HCT116 (cell line): ENCODE measurements around the gene NAPB. TPM values are rescaled to one million over a fixed set of nuclear protein-coding genes. Genes with fewer than 3 reads are reported as not detected.

ENCODE experiments used
- ATAC-seq: fragments of 200-7000 bp; cut with Tn5 transposase; 2 replicates; pipeline ENCODE4 v1.9.1; 2020; ENCODE audit warnings: mild to moderate bottlenecking, moderate library complexity
- BruUV-seq: library from RNA; stranded (reverse); fragments of 400-500 nt; replicated peaks from 2 replicates; lab custom pipeline; 2021; lab: Mats Ljungman, UMichigan
- CTCF ChIA-PET: fragments of 300-600 bp; sonication (Branson Sonifier 250); formaldehyde crosslinking; loops from one replicate; lab custom pipeline; 2021; ENCODE audit warnings: antibody characterized with exemption; lab: Charles Lee
- POLR2A ChIA-PET: fragments of 300-600, 350-600 bp; sonication (Branson Sonifier 250); formaldehyde crosslinking; loops from one replicate; lab custom pipeline; 2021; ENCODE audit warnings: antibody characterized with exemption; lab: Charles Lee
- RAD21 ChIA-PET, 2 experiments: fragments of 300-600 bp; sonication (Branson Sonifier 250); formaldehyde crosslinking; loops; one replicate each; lab custom pipeline; 2023; ENCODE audit warnings: low total read pairs in 2 of 2; ENCODE audit not compliant: uncharacterized antibody in 2 of 2, unreplicated experiment in 2 of 2, low non-redundant PET in 1 of 2; lab: Charles Lee
- DNase-seq: peaks from one replicate; pipeline ENCODE4 v3.0.0-alpha.2; 2010; ENCODE audit warnings: low read depth, low spot score
- H2AFZ ChIP-seq: fragments of 200-600 bp; shearing (Covaris generic), sonication (generic); 2 replicates; pipeline ENCODE4 v1.6.1; 2017; ENCODE audit warnings: low read depth, mixed run types, mixed read lengths, antibody characterized with exemption, low read length; ENCODE audit not compliant: poor library complexity, severe bottlenecking
- H3K27ac ChIP-seq: 2 replicates; pipeline ENCODE4 v1.5.1; 2012; ENCODE audit warnings: low read depth, low read length
- H3K27me3 ChIP-seq: fragments of 200-600 bp; sonication (generic); 2 replicates; pipeline ENCODE4 v1.6.1; 2016; ENCODE audit warnings: mixed run types, low read length, mixed read lengths; ENCODE audit not compliant: insufficient read depth
- H3K36me3 ChIP-seq, 2 experiments: fragments of 200-500 bp in 1 of 2; fragments of 200-600 bp in 1 of 2; sonication (Bioruptor generic) in 1 of 2; sonication (generic) in 1 of 2; 2 replicates each; pipeline versions ENCODE4 v1.5.1 to v1.6.1; 2014 to 2016; ENCODE audit warnings: low read length in 2 of 2, inconsistent platforms in 1 of 2, mixed read lengths in 1 of 2, mixed run types in 1 of 2; ENCODE audit not compliant: insufficient read depth in 2 of 2, control insufficient read depth in 1 of 2
- H3K4me1 ChIP-seq, 2 experiments: fragments of 200-600 bp in 1 of 2; sonication (generic) in 1 of 2; 2 replicates each; pipeline versions ENCODE4 v1.5.1 to v1.6.1; 2012 to 2017; ENCODE audit warnings: low read length in 2 of 2, inconsistent platforms in 1 of 2, mild to moderate bottlenecking in 1 of 2, mixed read lengths in 1 of 2, mixed run types in 1 of 2, moderate library complexity in 1 of 2; ENCODE audit not compliant: insufficient read depth in 2 of 2, control insufficient read depth in 1 of 2
- H3K4me2 ChIP-seq: fragments of 200-600 bp; sonication (generic); 2 replicates; pipeline ENCODE4 v1.6.1; 2017; ENCODE audit warnings: mixed run types, low read length, mixed read lengths
- H3K4me3 ChIP-seq, 2 experiments: fragments of 200-600 bp in 1 of 2; sonication (generic) in 1 of 2; replicated peaks in 1 of 2; 2 replicates each; pipeline ENCODE4 v1.5.1; 2011 to 2016; ENCODE audit warnings: low read length in 2 of 2, control low read depth in 1 of 2, low read depth in 1 of 2, mild to moderate bottlenecking in 1 of 2, mixed read lengths in 1 of 2, mixed run types in 1 of 2
- H3K79me2 ChIP-seq: fragments of 200-600 bp; sonication (generic); 2 replicates; pipeline ENCODE4 v1.6.1; 2017; ENCODE audit warnings: mild to moderate bottlenecking, mixed run types, low read length, moderate library complexity, mixed read lengths; ENCODE audit not compliant: insufficient read depth
- H3K9ac ChIP-seq: fragments of 200-600 bp; sonication (generic); 2 replicates; pipeline ENCODE4 v1.6.1; 2016; ENCODE audit warnings: low read length, mixed read lengths
- H3K9me2 ChIP-seq: fragments of 200-600 bp; sonication (generic), shearing (Covaris generic); 2 replicates; pipeline ENCODE4 v1.6.1; 2017; ENCODE audit warnings: mixed run types, mild to moderate bottlenecking, moderate library complexity; ENCODE audit not compliant: insufficient read depth
- H3K9me3 ChIP-seq, 2 experiments: fragments of 200-500 bp in 1 of 2; fragments of 200-600 bp in 1 of 2; sonication (Bioruptor generic) in 1 of 2; sonication (generic) in 1 of 2; 2 replicates each; pipeline ENCODE4 v1.6.1; 2014 to 2017; ENCODE audit warnings: low read length in 2 of 2, mixed read lengths in 2 of 2, inconsistent platforms in 1 of 2, low read depth in 1 of 2, mild to moderate bottlenecking in 1 of 2, mixed run types in 1 of 2, moderate library complexity in 1 of 2; ENCODE audit not compliant: control insufficient read depth in 1 of 2, insufficient read depth in 1 of 2
- H4K20me1 ChIP-seq: fragments of 200-600 bp; sonication (generic), shearing (Covaris generic); 2 replicates; pipeline ENCODE4 v1.6.1; 2017; ENCODE audit warnings: mixed run types, mild to moderate bottlenecking, moderate library complexity; ENCODE audit not compliant: insufficient read depth
- JUND ChIP-seq: IDR thresholded peaks from 2 replicates; pipeline ENCODE4 v1.6.1; 2012
- POLR2A ChIP-seq: IDR thresholded peaks from 2 replicates; pipeline ENCODE4 v1.7.0; 2011; ENCODE audit warnings: borderline replicate concordance; ENCODE audit not compliant: insufficient read depth, insufficient read length; ENCODE audit errors: extremely low read depth
- POLR2AphosphoS5 ChIP-seq: IDR thresholded peaks from 2 replicates; pipeline ENCODE4 v1.6.1; 2011; ENCODE audit warnings: mild to moderate bottlenecking, low read depth, low read length, moderate library complexity
- SP1 ChIP-seq: IDR thresholded peaks from 2 replicates; pipeline ENCODE4 v1.6.1; 2012; ENCODE audit warnings: low read depth
- ZNF274 ChIP-seq: fragments of 200-500 bp; sonication (Bioruptor generic); IDR thresholded peaks from 2 replicates; pipeline ENCODE4 v1.6.1; 2014; ENCODE audit warnings: mild to moderate bottlenecking, low read depth, low read length, inconsistent platforms
- intact Hi-C: fragments of 100-400 bp; cut with micrococcal nuclease; formaldehyde crosslinking; loops from 2 replicates; pipeline ENCODE4 v1.10.0; 2022
- total RNA-seq: library from RNA; stranded (reverse); gene quantifications from one replicate; pipeline ENCODE4 v1.2.1, GENCODE V29; 2021; ENCODE audit not compliant: unreplicated experiment
- TF ChIP-seq, protein P1 (sequence below): IDR thresholded peaks from 2 replicates; pipeline ENCODE4 v1.6.1; 2012; ENCODE audit warnings: low read depth
- TF ChIP-seq, protein P2 (sequence below): IDR thresholded peaks from 2 replicates; pipeline ENCODE4 v1.6.1; 2012

NAPB gene
- total RNA-seq, 1 experiment from 2014 or later: 7.9 TPM

DNA sequence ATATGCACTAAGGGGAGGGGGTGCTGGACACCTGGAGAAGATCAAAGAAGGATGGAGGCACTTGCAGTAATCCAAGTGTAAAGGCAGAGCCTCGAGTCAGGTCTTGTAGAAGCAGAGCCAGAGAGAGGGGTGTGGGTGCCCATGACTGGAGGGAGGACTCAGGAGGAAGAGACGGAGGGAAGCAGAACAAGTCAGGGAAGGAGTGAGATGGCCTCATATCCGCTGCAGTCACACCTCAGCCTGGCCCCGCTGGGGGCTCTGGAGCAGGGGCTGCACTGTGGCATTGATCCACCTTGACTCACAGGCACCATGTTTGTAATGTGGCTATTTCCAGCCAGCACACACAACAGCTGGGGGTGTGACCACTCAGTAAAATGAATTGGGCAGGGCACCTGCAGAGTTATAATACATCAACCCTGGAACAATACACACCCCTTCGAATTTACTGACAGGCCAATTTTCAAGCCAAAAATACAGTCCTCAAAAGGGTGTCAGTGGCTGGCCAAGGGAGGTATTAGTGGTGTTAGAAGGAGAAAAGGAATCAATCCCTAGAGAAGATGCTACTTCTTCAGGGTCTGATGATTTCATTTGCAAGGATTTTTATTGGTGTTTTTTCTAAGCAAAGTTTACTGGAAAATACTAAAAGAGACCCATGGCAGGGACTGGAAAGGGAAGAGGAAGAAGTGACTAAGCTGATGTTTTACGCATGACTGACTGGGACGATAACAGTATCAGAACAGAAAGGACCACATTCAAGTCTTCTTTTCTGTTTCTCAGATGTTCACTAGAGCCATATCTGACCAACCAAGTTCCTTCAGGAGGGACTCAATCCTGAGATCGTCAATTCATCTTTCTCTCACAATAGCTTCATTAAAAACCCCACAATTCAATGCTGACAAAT is 89.6 kb downstream of the NAPB start:
- Histone ChIP-seq H3K9ac (no peak overlapping the region), H3K4me1 (no peaks in the 10 kb centered on the region), H3K27me3 (peaks cover 31% of the 10 kb centered on the region; the same call in 1 of the 2 replicates), H4K20me1 (no peaks in the 10 kb centered on the region), H3K4me3 (no peak overlapping the region), H3K9me2 (no peaks in the 10 kb centered on the region), H3K36me3 (no peaks in the 10 kb centered on the region), H2AFZ (no peak overlapping the region), H3K79me2 (no peaks in the 10 kb centered on the region), H3K9me3 (no peaks in the 10 kb centered on the region), H3K4me2 (no peak overlapping the region), H3K27ac (no peak overlapping the region)
- DNase-seq (no peak), ATAC-seq (no peak)
- TF ChIP-seq, protein P1, sequence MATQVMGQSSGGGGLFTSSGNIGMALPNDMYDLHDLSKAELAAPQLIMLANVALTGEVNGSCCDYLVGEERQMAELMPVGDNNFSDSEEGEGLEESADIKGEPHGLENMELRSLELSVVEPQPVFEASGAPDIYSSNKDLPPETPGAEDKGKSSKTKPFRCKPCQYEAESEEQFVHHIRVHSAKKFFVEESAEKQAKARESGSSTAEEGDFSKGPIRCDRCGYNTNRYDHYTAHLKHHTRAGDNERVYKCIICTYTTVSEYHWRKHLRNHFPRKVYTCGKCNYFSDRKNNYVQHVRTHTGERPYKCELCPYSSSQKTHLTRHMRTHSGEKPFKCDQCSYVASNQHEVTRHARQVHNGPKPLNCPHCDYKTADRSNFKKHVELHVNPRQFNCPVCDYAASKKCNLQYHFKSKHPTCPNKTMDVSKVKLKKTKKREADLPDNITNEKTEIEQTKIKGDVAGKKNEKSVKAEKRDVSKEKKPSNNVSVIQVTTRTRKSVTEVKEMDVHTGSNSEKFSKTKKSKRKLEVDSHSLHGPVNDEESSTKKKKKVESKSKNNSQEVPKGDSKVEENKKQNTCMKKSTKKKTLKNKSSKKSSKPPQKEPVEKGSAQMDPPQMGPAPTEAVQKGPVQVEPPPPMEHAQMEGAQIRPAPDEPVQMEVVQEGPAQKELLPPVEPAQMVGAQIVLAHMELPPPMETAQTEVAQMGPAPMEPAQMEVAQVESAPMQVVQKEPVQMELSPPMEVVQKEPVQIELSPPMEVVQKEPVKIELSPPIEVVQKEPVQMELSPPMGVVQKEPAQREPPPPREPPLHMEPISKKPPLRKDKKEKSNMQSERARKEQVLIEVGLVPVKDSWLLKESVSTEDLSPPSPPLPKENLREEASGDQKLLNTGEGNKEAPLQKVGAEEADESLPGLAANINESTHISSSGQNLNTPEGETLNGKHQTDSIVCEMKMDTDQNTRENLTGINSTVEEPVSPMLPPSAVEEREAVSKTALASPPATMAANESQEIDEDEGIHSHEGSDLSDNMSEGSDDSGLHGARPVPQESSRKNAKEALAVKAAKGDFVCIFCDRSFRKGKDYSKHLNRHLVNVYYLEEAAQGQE: no peak
- TF ChIP-seq SP1 (no peak), POLR2A (no peak), ZNF274 (no peak), JUND (no peak), POLR2AphosphoS5 (no peak)
- TF ChIP-seq, protein P2, sequence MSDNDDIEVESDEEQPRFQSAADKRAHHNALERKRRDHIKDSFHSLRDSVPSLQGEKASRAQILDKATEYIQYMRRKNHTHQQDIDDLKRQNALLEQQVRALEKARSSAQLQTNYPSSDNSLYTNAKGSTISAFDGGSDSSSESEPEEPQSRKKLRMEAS: no peak
- RAD21 ChIA-PET: no interaction called here
- intact Hi-C loops: no loop called here
- CTCF ChIA-PET: interaction anchor here (1.2 kb wide), 1 partner anchor 640 kb away, joined by 4 read pairs; no protein-coding TSS in a partner anchor
- no TSS peak for BruUV-seq
- POLR2A ChIA-PET: no interaction called here
